Osteoblast (primary cell): ENCODE data around the gene NDUFV2. TPM values are rescaled to one million over a fixed set of nuclear protein-coding genes. Genes with fewer than 3 reads are reported as not detected.

Experiments used
- DNase-seq: peaks from one replicate; pipeline ENCODE4 v3.0.0; 2011; ENCODE audit warnings: low spot score, mixed read lengths; ENCODE audit not compliant: insufficient read length; ENCODE audit errors: missing footprints
- H2AFZ ChIP-seq: 2 replicates; pipeline ENCODE4 v1.6.0; 2011; ENCODE audit warnings: mild to moderate bottlenecking, low read length
- H3K27ac ChIP-seq: 2 replicates; pipeline ENCODE4 v1.5.1; 2011; ENCODE audit warnings: mild to moderate bottlenecking, low read depth, low read length, moderate library complexity
- H3K27me3 ChIP-seq: 2 replicates; pipeline ENCODE4 v1.6.0; 2012; ENCODE audit warnings: mild to moderate bottlenecking, control low read depth, inconsistent platforms, low read length, moderate library complexity; ENCODE audit not compliant: insufficient read depth
- H3K36me3 ChIP-seq: 2 replicates; pipeline ENCODE4 v1.5.1; 2011; ENCODE audit warnings: mild to moderate bottlenecking, low read length, control low read depth, moderate library complexity; ENCODE audit not compliant: insufficient read depth
- H3K4me1 ChIP-seq: 2 replicates; pipeline ENCODE4 v1.5.1; 2011; ENCODE audit warnings: mild to moderate bottlenecking, low read length, control low read depth, moderate library complexity; ENCODE audit not compliant: insufficient read depth
- H3K4me2 ChIP-seq: 2 replicates; pipeline ENCODE4 v1.6.0; 2011; ENCODE audit warnings: mild to moderate bottlenecking, low read length; ENCODE audit not compliant: insufficient read depth
- H3K4me3 ChIP-seq: fragments of 200-600 bp; sonication (generic); 3 replicates; pipeline ENCODE4 v1.5.1; 2012; ENCODE audit warnings: mild to moderate bottlenecking, low read length, inconsistent platforms; ENCODE audit not compliant: insufficient read depth
- H3K79me2 ChIP-seq: 2 replicates; pipeline ENCODE4 v1.6.0; 2012; ENCODE audit warnings: mild to moderate bottlenecking, low read length, control low read depth, inconsistent platforms; ENCODE audit not compliant: insufficient read depth
- H3K9me3 ChIP-seq: 2 replicates; pipeline ENCODE4 v1.5.1; 2011; ENCODE audit warnings: low read depth, low read length, control low read depth
- H4K20me1 ChIP-seq: 2 replicates; pipeline ENCODE4 v1.6.0; 2012; ENCODE audit warnings: mild to moderate bottlenecking, low read length, control low read depth; ENCODE audit not compliant: insufficient read depth
- total RNA-seq: library from RNA; depleted of rRNA; stranded (reverse); fragments of >200 nt; gene quantifications from 2 replicates; pipeline ENCODE4 v1.2.3, GENCODE V29; 2012
- TF ChIP-seq, protein P1 (sequence below): IDR thresholded peaks from 2 replicates; pipeline ENCODE4 v1.5.1; 2011; ENCODE audit warnings: mild to moderate bottlenecking, low read depth, low read length, moderate library complexity; ENCODE audit errors: extremely low read depth

The NDUFV2 gene
- total RNA-seq, 1 donor: 95.9 TPM

DNA sequence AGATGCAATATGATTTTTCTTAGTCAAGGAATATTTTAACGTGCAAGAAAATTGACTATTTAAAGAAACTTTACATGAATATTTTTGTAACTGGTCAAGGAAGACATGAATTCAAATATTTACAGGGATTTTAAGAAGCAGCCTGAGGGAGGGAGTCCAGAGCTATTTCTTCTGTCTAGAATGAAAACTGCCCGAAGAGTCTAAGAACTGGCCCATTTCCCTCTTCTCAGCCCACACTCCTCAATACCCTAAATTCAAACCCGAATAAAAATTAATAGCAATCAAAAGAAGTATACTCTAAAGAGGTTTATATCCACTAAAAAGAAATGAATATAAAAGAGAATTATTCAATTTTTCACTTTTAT is 6.5 kb upstream of the NDUFV2 start:
- no peak for DNase-seq
- no peaks in the 10 kb centered on the region for H3K9me3 ChIP-seq
- TF ChIP-seq, protein P1, sequence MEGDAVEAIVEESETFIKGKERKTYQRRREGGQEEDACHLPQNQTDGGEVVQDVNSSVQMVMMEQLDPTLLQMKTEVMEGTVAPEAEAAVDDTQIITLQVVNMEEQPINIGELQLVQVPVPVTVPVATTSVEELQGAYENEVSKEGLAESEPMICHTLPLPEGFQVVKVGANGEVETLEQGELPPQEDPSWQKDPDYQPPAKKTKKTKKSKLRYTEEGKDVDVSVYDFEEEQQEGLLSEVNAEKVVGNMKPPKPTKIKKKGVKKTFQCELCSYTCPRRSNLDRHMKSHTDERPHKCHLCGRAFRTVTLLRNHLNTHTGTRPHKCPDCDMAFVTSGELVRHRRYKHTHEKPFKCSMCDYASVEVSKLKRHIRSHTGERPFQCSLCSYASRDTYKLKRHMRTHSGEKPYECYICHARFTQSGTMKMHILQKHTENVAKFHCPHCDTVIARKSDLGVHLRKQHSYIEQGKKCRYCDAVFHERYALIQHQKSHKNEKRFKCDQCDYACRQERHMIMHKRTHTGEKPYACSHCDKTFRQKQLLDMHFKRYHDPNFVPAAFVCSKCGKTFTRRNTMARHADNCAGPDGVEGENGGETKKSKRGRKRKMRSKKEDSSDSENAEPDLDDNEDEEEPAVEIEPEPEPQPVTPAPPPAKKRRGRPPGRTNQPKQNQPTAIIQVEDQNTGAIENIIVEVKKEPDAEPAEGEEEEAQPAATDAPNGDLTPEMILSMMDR: no peak
- H3K27ac ChIP-seq: no peak overlapping the region
- H3K4me3 ChIP-seq: no peak overlapping the region
- H3K4me1 ChIP-seq: peaks cover 27% of the 10 kb centered on the region
- no peaks in the 10 kb centered on the region for H3K27me3 ChIP-seq
- peak overlapping the region; percentile 55 for H2AFZ ChIP-seq
- H3K4me2 ChIP-seq: no peak overlapping the region
- H3K79me2 ChIP-seq: no peaks in the 10 kb centered on the region
- H3K36me3 ChIP-seq: no peaks in the 10 kb centered on the region
- no peaks in the 10 kb centered on the region for H4K20me1 ChIP-seq

DNA sequence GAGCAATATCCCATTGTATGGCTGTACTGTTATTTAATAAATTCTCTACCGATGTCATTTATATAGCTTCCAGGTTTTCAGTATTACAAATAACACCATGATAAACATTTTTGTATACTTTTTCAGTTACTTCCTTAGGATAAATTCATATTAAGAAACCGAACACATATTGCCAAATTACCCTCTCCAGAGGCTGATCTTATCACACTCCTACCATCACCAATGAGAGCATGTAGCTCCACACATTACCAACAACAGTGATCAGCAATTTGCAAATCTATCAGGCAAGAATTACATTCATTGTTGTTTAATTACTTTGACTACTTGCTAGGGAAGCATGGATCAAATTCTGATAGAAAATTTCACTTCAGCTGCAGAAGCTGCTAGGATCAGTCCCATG is 5.8 kb upstream of the NDUFV2 start:
- DNase-seq: no peak
- Histone ChIP-seq H3K4me1 (peaks cover 31% of the 10 kb centered on the region), H3K79me2 (no peaks in the 10 kb centered on the region), H4K20me1 (no peaks in the 10 kb centered on the region), H3K27me3 (no peaks in the 10 kb centered on the region), H2AFZ (no peak overlapping the region), H3K4me2 (no peak overlapping the region), H3K36me3 (no peaks in the 10 kb centered on the region), H3K4me3 (no peak overlapping the region), H3K27ac (no peak overlapping the region), H3K9me3 (no peaks in the 10 kb centered on the region)
- TF ChIP-seq, protein P1: no peak

DNA sequence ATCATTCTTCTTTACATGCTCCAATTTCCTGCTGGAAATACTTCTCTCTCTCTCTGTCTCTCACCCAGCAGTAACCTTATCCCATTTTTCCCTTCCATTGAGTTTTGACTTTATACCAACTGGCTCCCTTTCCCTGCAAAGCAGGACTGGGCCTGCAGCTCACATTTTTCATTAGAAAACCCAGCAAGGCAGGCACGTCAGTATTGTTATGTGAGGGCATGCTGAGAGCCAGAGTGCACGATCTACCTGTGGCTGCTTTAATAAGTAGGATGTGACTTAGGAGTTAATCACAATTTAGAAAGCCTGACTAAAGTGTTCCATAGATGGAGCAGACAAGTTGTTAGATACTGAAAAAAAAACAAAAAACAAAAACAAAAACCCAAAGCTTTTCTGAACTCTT is 5.2 kb upstream of the NDUFV2 start:
- TF ChIP-seq, protein P1: no peak
- Histone ChIP-seq H3K4me1 (peaks cover 35% of the 10 kb centered on the region), H2AFZ (peak overlapping the region; percentile 64), H3K27ac (no peak overlapping the region), H3K4me2 (no peak overlapping the region), H3K27me3 (no peaks in the 10 kb centered on the region), H3K4me3 (no peak overlapping the region), H3K9me3 (no peaks in the 10 kb centered on the region), H4K20me1 (no peaks in the 10 kb centered on the region), H3K79me2 (no peaks in the 10 kb centered on the region), H3K36me3 (no peaks in the 10 kb centered on the region)
- DNase-seq: no peak

DNA sequence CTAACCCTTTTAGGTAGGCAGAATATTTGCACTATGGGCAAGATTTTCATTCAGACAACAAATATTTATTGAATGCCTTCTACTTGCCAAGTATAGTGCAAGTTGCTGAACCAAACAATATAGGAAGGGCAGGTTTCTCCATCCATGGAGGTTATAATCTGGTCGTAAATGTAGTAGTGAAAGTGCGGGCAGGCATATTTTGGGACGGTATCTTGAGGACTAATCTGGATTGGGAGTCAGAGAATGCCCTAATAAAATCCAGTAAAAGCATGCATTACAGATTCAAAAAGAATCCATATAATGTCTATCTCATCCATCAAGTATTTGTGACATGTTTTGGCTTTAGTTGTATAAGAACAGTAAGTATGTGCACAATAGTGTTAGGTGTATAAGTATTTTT is 1.7 kb upstream of the NDUFV2 start:
- peaks cover 34% of the 10 kb centered on the region for H3K4me1 ChIP-seq
- DNase-seq: no peak
- no peak overlapping the region for H3K27ac ChIP-seq
- H3K79me2 ChIP-seq: peaks cover 33% of the 10 kb centered on the region
- H4K20me1 ChIP-seq: peaks cover 21% of the 10 kb centered on the region
- H2AFZ ChIP-seq: no peak overlapping the region
- TF ChIP-seq, protein P1: no peak
- no peak overlapping the region for H3K4me2 ChIP-seq
- H3K27me3 ChIP-seq: no peaks in the 10 kb centered on the region
- H3K36me3 ChIP-seq: no peaks in the 10 kb centered on the region
- no peak overlapping the region for H3K4me3 ChIP-seq
- H3K9me3 ChIP-seq: no peaks in the 10 kb centered on the region
